Measurements from ENCODE around the gene DDX25. TPM values are rescaled to one million over a fixed set of nuclear protein-coding genes. Genes with fewer than 3 reads are reported as not detected.

The DDX25 gene
- total RNA-seq, 1 experiment from 2014 or later = 0.37 TPM

DNA sequence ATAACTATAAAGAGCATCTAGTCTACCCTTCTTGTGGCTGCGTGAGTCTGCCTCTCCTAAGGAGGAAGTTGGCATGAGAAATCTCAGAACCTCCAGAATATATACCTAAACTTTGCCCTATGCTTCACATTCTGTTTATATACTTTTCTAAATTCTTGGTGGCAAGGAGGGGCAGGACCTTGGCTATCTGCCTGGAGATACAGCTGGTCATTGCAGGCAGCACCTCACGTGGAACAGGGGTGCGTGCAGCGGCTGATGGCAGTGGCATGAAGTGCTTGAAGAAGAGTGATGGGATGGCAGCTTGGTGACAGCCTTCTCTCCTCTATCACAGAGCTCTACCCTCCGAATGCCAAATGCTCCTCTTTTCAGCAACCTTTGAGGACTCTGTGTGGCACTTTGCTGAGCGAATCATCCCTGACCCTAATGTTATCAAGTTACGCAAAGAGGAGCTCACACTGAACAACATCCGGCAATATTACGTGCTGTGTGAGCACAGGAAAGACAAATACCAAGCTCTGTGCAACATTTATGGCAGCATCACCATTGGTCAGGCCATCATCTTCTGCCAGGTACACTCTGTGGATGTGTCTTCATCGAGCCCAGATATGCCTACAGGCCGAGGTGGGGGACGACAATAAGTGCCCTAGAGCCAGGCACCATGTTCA is 12.5 kb downstream of the DDX25 start (continued):
- no peak for TF ChIP-seq CBX3 (IDR thresholded peaks at IDR 0.05; ENCODE audit: low read depth)
- TF ChIP-seq RAD21 (IDR thresholded peaks at IDR 0.05; ENCODE audit: low read depth) = no peak
- no peak for TF ChIP-seq POLR2AphosphoS5 (IDR thresholded peaks at IDR 0.05; ENCODE audit: low read depth, low read length)
- no peak for TF ChIP-seq JUND (IDR thresholded peaks at IDR 0.05)
- TF ChIP-seq CEBPB (IDR thresholded peaks at IDR 0.05; ENCODE audit: low read depth) = no peak
- TF ChIP-seq ZFX (IDR thresholded peaks at IDR 0.05) = no peak

DNA sequence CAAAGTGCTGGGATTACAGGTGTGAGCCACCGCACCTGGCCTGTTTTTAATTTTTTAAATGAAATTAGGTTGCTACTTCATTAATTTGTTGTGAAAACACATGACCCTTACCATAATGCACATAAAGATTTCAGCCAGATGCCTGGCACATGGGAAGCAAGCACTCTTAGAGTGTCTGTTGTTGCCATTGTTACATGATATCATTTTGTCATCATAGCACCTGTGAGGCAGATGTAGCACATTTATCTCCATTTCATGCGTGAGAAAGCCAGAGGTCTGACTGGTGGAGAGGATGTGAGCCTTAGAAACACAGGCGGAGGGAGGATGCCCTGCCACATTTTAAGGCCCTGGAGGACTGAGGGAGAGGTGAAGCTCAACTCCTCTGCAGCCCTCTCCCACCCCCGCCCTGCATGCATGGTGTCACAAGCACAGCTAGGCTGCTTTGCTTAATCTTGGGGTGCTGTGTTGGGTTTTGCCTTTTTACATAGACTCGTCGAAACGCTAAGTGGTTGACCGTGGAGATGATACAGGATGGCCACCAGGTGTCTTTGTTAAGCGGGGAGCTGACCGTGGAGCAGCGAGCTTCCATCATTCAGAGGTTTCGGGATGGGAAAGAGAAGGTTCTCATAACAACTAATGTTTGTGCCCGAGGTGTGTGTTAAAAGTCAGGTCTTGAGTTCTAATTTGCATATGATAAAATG is 14.0 kb downstream of the DDX25 start:
- Histone ChIP-seq H3K4me3 (replicated peaks in 1 of 2; ENCODE audit: low read depth in 1 of 2, low read length in 2 of 2) (no peak overlapping the region), H2AFZ (ENCODE audit: low read depth, low read length, poor library complexity, severe bottlenecking) (no peak overlapping the region), H3K9ac (ENCODE audit: low read length) (no peak overlapping the region), H3K9me2 (ENCODE audit: insufficient read depth) (no peaks in the 10 kb centered on the region), H3K4me1 (ENCODE audit: control insufficient read depth in 1 of 2, insufficient read depth in 2 of 2, low read length in 2 of 2) (no peaks in the 10 kb centered on the region), H3K9me3 (ENCODE audit: control insufficient read depth in 1 of 2, insufficient read depth in 1 of 2, low read depth in 1 of 2, low read length in 2 of 2) (no peaks in the 10 kb centered on the region), H3K79me2 (ENCODE audit: insufficient read depth, low read length) (no peaks in the 10 kb centered on the region), H3K4me2 (ENCODE audit: low read length) (no peak overlapping the region), H4K20me1 (ENCODE audit: insufficient read depth) (no peaks in the 10 kb centered on the region), H3K27ac (ENCODE audit: low read depth, low read length) (no peak overlapping the region), H3K27me3 (ENCODE audit: insufficient read depth, low read length) (peaks cover 7% of the 10 kb centered on the region; the same call in 1 of the 2 replicates), H3K36me3 (ENCODE audit: control insufficient read depth in 1 of 2, insufficient read depth in 2 of 2, low read length in 2 of 2) (no peaks in the 10 kb centered on the region)
- CTCF ChIA-PET = interaction anchor here (1.9 kb wide), 1 partner anchor 275 kb away, joined by 6 read pairs; no protein-coding TSS in a partner anchor
- ATAC-seq (no peak), DNase-seq (ENCODE audit: low read depth, low spot score) (no peak)
- RAD21 ChIA-PET (ENCODE audit: low non-redundant PET in 1 of 2, low total read pairs in 2 of 2, uncharacterized antibody in 2 of 2, unreplicated experiment in 2 of 2) = interaction anchor here in 1 of 2 experiments (0.6 kb wide), 1 partner anchor 15 kb away, joined by 4 read pairs; the partner anchor contains the start of gene PUS3
- POLR2A ChIA-PET = no interaction called here
- no TSS peak for BruUV-seq (replicated peaks)
- TF ChIP-seq, protein P1, sequence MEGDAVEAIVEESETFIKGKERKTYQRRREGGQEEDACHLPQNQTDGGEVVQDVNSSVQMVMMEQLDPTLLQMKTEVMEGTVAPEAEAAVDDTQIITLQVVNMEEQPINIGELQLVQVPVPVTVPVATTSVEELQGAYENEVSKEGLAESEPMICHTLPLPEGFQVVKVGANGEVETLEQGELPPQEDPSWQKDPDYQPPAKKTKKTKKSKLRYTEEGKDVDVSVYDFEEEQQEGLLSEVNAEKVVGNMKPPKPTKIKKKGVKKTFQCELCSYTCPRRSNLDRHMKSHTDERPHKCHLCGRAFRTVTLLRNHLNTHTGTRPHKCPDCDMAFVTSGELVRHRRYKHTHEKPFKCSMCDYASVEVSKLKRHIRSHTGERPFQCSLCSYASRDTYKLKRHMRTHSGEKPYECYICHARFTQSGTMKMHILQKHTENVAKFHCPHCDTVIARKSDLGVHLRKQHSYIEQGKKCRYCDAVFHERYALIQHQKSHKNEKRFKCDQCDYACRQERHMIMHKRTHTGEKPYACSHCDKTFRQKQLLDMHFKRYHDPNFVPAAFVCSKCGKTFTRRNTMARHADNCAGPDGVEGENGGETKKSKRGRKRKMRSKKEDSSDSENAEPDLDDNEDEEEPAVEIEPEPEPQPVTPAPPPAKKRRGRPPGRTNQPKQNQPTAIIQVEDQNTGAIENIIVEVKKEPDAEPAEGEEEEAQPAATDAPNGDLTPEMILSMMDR (IDR thresholded peaks at IDR 0.05 in 2 of 3, conservative IDR thresholded peaks at IDR 0.05 in 1 of 3; ENCODE audit: borderline replicate concordance in 1 of 3, insufficient read depth in 1 of 3, low read depth in 2 of 3, low read length in 2 of 3) = peak in 1 of 3 experiments; percentile 27; a peak in 2 of 6 replicates
- TF ChIP-seq, protein P2, sequence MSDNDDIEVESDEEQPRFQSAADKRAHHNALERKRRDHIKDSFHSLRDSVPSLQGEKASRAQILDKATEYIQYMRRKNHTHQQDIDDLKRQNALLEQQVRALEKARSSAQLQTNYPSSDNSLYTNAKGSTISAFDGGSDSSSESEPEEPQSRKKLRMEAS (IDR thresholded peaks at IDR 0.05) = no peak
- intact Hi-C loops (cut with micrococcal nuclease) = no loop called here
